Medulla oblongata (tissue), 1 donor: Measurements from ENCODE around the gene SENP1.
"Not testable (repeated sequence)": the region's sequence is repeated elsewhere in the genome, so short reads cannot be mapped to it uniquely, and the experiment has no call there.

Experiments used
- DNase-seq: peaks from one replicate; pipeline ENCODE4 v3.0.0-alpha.2; 2015; ENCODE audit errors: extremely low spot score

The SENP1 gene

DNA sequence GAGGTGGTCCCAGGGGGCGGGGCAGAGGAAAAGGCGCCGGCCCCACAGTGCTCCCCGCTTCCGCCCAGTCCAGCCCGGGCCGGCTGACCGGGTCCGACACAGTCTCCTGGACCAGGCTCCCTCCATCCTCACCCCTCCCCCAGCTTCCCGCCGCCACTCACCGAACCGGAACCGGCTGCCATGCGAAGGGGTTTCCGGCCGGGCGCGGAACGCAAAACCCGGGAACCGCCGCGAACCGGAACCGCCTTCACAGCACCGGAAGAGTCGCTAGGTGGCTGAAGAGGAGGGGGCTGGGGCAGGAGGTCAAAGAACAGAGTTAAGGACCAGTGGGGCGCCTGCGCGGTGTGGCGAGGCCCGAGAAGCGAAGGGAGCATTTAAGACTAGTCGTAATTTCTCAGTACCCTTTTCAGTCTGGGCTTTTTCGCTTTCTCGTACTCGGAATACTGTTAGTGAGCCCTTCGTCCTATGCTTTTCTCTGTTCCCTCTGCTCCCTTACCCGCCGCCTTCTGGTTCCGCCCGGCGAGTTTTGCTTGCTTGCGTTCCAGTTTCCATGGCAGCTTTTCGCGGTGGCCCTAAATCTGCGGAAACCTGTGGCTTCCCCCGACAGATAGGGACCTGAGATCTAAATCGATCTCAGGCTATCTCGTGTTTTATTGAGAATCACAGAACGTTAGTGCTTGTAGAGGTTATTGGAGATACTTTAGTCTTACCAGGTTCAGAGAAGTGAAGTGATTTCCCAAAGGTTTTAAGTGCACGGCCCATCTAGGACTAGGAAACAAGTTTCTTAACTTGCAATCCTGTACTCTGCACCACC lies at the start of gene SENP1:
Gene SENP1, minus strand, starts transcription at position 213 of the 814 bp plus-strand sequence. CDS start 4,607 bp downstream, outside the sequence.
- DNase-seq: peak; percentile 89

DNA sequence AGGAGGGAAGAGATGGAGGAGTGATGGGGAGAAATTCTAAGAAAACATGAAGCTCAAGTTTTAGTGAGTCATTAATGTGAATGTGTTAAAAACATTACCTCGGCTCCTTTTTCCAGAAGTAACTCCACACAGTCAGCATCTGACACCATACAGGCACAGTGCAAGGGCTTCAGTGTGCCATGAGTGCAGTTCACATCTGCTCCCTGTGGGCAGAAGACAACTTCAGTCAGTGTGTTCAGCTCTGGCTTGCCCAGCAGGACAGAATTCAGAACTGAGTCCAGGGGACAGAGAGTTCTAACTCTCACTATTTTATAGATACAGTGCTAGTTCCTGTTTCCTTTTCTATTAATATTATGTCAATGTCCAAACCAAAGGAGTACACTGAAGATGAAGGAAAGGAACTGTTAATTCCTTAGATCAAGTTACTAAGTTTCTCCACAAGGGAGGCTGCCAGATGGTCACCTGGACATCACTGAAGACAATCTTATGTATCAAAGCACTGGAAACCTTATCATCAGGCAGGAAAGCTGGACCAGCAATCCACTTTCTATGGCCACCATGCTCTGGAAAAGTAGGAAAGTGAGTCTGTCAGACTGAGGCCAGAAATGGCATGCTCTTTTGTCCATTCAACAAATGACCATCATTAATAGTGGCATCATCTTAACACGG lies 45.4 kb upstream of the SENP1 start:
- DNase-seq: no peak

DNA sequence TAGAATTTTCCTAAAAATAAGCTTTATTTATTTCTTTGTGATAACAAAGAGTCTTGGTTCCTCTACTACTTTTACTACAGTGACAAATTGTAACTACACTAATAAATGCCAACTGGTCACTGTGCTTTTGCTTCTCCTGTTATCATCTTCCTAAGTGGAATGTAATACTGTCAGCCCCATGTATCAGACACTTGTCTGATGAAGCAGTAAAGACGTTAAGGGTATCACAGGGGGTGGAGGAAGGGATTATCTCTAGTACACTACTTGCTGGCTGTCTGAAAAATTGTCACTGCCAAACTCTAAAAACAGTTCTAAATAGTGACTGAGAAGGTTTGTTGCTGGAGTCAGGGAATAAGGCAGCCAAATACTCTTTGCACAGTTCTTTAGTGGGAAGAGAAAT lies 40.1 kb upstream of the SENP1 start:
- no peak for DNase-seq

DNA sequence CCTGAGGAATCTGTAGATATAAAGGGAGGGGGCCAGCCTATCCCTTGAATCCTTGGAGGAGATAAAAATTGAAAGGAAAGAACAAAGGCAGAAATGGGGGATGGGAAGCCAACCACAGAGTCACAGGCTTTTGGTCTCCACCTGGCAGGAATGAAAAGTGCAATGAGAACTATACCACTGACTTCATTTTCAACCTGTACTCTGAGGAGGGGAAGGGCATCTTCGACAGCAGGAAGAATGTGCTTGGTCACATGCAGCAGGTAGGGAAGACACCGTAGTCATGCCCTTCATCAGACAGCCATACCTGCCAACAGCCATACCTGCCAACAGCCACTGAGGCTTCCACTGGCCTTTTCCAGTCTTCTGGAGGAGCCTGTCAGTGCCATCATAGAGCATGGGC lies 38.0 kb upstream of the SENP1 start:
- DNase-seq: no peak

DNA sequence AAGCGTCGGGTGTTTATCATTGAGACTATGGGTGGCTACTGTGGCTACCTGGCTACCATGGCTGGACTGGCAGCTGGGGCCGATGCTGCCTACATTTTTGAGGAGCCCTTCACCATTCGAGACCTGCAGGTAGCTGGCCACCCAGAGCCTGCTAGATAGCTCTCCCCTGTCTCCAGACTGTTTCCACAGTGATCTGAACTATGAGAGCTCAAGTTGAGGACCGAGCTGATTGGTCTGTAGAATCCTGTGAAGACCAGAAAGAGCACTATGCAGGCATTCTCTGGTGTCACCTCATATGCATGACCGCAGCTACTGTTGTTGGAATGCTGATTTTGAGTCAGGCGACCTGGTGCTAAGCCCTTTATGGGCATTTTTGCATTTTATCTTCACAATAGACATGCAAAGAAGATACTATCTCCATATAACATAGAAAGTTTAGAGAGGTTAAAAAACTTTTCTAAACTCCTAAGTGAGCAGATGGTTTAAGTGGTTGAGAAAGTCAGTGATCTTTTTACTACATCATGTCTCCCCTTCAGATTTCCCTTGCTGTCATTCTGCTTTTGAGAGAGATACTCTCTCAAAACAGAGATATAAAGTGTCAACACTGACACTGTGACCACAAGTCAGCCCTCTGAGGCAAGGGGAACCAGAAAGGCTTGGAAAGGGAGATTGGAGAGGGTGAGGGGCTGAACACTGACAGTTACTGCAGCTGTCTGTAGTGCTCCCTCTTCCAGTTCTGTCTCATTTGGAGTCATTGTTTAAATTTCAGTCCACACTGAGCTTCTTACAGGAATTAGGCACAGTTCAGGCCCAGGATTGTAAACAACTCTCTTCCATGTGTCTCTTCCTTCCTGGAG lies 37.2 kb upstream of the SENP1 start:
- no peak for DNase-seq

DNA sequence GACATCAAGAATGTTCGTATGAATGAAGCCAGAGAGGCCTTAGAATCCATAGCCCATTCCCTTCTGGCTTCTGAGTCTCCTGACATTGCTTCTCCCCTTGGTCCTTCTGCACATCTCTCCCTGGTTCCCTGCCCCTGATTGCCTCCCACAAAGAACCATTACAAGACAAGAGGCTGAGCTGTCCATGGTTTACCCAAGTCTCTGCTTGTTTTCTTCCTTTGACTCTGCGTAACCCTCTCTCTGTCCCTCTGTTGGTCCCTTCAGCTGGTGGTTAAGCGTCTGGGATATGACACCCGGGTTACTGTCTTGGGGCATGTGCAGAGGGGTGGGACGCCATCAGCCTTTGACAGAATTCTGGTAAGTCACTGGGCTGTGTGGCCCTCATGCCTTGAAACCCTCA lies 29.1 kb upstream of the SENP1 start:
- DNase-seq: no peak

DNA sequence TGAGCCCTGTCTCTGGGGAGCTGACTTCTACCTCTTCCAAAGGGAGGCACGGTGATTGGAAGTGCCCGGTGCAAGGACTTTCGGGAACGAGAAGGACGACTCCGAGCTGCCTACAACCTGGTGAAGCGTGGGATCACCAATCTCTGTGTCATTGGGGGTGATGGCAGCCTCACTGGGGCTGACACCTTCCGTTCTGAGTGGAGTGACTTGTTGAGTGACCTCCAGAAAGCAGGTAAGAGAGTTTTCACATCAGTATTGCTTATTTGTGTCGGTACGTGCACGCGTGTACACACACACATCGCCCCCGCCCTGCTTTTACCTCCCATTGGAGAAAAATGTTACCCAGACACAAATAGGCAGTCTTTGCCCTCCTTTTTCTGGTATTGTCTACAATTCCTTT lies 26.9 kb upstream of the SENP1 start:
- no peak for DNase-seq

DNA sequence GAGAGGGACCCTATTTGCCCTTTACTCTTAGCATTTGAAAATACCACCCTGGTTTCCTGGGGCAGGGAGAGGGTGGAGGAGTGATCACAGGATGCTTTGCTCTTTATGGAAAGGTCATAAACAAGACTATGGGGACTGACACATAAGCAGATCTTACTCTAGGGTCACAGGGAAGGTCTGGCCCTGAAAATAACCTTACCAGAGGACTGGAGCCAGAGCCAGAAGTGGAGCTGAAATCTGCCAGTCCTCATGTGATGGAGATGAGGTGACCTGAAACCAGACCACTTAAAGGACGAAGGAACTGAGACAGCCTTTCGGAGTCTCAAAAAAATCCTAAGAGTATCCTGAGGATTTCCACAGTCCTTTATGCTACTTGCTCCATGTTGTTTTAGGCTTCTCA lies 25.6 kb upstream of the SENP1 start:
- no peak for DNase-seq

DNA sequence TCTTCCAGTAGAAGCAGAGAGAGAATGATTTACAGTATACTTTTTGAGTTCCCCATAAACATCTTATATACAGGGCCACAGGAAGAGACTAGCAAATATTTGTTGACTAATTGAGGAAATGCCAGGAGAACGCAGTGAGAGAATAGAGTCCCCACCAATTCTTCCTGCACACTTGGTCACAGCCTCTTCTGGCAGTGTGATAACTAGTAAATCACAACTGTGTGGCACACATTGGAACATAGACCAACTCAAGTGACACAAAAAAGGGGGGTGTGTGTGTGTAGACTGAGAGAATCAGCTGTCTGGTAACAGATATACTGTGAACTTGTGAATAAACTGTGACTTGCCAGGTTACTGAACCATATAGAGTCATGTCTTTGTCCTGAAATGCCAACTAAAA lies 23.5 kb upstream of the SENP1 start:
- DNase-seq: no peak

DNA sequence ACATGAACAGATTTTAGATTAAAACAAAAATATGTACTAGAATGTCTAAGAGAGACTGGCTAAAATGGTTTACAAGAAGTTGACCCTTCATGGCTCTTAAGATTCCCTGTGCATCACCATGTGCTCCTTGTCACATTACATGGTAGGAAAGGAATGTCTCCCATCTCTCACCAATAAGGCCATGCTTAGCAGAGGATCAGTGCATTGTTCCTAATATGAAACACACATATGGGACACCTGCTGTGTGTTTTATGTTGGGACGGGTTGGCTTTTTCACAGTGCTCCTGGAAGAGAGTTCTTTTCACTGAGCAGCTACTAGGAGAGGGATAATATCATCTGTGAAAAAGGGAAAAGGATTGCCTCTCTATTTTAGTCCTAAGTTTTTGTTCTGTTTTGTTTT lies 22.9 kb upstream of the SENP1 start:
- DNase-seq: no peak

DNA sequence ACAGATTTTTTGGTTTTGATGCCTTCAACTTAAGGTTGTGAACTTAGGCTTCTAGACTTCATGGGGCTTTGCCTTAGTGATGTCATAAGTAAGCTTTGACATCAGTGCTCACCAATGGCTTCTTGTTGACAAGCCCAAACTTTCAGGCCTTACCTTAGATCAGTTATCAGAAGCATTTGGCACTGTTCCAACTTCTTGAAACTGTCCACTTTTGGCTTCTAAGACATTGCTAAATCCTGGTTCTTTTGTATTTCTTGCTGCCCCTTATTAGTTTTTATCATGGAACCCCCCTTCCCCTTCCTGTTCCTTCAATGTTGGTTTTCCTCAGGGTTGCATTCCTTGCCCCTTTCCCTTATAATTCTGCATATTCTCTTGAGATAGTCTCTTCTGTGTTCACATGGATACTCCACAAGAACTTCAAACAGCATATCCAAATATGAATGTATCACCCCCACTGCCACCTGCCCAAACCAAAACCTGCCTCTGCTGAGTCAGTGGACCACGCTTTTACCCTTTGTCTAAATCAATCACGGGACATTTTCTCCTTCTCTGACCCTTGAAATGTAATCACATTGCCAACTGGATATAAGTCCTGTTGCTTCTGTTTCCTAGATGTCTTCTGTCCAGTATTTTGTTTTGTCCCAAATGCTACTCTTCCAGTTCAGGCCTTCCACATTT lies 21.2 kb upstream of the SENP1 start:
- DNase-seq: no peak

DNA sequence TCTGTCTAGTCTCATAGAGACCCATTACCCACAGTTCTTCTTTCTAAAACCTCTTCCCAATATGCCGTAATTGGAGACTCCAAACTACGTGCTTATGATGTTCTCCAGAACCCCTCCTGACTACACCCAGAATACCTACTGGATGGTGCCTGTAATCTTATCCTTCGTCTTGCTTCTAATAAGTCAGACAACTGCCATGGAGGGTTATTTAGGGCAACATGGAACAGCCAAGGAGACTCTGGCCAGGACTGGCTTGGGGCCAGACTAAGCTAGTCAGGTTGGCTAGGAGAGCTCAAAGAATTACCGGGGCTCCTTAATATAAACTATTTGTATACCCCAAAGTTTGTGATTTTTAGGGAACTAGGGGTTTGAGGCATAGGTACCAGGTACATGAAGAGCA lies 20.1 kb upstream of the SENP1 start:
- DNase-seq: no peak

DNA sequence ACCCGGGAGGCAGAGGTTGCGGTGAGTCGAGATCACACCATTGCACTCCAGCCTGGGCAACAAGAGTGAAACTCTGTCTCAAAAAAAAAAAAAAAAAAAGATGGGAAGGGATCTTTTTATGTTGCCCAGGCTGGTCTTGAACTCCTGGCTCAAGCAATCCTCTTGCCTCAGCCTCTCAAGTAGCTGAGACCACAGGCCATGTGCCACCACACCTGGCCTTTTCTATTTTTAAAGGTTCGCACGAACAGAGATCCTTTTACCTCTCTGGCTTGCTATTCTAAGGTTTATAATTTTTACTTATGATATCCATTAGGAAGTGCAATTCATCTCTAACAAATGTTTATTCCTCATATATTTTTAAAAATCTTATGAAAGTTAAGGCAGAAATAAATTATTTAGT lies 19.7 kb upstream of the SENP1 start:
- not testable (repeated sequence) for DNase-seq

DNA sequence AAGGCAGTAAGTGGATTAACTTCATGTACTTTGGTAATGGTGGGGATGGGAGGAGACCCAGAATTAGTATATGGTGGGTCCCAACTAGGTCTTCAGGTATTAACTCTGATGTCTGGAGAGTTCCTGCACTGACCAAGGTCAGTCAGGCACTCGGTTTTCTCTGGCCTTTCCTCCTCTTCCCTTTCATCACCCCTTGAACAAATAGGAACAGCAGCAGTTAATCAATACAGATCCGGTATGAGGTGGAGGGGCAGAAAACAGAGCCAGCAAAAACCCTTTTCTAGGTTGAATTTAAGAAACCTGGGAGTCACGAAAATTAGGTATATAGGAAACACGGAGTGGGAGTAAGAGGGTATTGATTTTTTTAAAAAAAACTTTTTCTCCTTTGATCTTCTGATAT lies 17.3 kb upstream of the SENP1 start:
- no peak for DNase-seq

DNA sequence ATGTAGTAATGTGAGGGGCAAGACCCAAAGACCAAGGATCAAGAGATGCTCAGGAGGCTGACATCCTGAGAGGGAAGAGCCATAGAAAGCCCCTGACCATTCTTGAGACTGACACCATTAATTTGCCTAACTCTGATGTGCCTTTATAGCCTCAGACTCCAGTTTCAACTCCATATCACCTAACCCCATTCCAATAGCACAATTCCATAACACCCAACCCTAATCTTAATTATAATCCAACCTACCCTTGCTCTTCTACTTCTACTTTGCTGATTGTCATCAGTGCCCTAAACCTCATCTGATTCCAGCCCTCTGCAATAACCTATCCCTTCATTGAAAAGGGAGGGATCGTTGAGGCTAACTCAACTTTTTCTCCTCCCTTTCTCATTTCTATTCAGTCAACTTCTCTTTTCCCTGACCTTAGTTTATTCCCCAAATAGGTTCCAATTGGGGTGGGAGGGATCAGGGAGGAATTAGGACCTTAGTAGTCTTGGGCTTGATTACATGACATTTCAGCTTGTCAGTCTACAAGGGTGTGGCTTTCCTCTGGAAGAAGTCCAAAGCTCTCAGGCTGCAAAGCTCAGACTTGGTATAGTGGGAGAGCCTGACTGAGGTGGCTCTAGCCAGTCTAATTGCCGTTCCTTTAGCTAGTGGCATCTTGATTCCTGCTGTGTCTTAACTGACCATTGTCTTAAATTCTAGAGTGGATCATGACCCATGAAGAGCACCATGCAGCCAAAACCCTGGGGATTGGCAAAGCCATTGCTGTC lies 16.4 kb upstream of the SENP1 start:
- DNase-seq: no peak

DNA sequence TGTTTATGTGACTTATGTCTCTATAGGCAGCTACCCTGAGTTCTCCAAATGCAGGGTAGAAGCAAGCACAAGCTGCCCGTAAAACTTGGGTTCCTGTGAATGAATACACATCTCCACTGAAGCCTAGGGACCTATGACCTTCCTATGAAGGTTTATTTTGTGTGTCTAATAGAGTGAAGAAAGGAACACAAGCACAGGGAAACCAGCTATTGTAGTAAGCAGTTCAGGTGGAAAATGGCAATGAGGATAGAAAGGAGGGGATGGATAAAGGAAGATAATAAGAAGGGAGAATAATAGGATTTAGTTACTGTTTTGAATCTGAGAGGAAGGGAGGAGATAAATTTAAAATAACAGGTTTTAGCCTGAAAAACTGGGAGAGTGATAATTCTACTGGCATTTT lies 15.6 kb upstream of the SENP1 start:
- DNase-seq: no peak

DNA sequence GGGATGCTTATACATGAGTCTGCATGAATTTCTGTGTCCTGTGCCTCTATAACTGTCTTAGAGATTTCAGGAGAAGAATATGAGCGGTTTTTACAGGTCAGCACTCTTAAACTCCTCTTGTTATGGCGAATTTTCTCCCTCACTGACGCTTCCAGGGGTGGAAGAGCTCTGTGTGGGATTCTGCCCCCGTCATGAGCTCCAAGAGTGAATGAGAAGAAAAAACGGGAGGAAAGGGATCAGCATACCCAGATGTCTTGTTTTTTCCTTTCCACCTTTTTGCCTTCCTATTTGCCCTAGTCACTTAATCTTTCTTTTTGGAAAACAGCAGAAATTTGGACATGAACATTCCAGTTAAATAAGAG lies 13.9 kb upstream of the SENP1 start:
- DNase-seq: peak; percentile 30

DNA sequence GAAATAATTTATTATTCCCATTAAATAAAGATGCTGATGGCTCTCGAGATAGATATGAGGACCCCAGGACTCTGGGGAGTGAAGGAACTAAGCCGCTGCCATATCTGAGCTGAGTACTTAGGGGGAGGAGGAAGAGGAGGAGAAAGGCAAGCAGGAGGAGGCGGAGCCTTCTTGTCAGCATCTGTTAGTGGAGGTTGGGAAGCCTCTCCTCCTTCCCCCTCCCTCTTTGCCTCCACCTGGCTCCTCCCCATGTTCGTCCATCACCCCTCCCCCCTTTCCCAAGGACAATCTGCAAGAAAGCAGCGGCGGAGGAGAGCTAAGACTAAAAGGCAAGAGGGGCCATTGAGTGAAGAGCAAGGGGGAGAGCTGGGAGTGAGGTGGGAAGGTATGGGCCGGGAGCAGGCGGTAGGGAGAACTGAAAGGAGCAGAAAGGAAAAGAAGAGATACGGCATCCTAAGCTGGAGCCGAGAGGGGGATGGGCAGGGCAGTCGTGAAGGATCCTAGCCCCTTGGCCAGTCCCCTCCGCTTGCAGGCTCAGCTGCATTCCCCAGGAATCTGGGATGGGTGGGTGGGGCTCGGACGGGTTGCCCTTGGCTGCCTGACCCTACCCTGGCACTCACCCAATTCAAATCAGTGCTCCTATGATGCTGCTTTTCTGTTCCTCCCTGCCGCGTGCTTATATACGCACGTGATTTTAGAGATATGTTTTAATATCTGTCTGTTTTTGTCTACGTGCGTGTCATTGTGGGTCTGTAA lies 13.4 kb upstream of the SENP1 start, which contains the start of gene PFKM:
Gene PFKM, plus strand, starts transcription at position 287 of the 756 bp plus-strand sequence. CDS start 3,411 bp downstream, outside the sequence.
- peak; percentile 83 for DNase-seq

DNA sequence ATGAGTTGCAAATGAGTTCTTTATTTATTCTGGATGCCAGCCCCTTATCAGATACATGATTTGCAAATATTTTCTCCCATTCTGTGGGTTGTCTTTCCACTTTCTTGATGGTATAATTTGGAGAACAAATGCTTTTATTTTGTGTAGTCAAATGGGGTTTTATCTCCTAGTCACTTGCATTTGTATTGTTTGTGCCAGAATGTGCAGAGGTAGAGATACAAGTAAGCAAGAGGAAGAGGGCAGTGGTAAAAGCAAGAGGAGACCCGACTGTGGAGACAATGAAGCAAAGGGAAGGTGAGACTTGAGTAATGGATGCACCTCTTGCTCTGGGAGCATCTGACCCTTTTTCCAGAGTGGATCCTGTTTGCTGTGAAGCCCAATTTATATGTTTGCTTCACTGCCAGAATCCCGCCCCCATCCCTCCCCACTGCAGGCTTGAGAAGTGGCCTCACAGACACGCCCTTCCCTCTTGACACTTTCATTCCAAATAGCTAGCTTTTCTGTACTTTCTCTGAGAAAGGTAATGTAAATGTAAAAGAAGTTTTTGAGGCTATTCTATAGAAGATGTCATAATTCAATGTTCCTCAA lies 12.5 kb upstream of the SENP1 start:
- DNase-seq: no peak

DNA sequence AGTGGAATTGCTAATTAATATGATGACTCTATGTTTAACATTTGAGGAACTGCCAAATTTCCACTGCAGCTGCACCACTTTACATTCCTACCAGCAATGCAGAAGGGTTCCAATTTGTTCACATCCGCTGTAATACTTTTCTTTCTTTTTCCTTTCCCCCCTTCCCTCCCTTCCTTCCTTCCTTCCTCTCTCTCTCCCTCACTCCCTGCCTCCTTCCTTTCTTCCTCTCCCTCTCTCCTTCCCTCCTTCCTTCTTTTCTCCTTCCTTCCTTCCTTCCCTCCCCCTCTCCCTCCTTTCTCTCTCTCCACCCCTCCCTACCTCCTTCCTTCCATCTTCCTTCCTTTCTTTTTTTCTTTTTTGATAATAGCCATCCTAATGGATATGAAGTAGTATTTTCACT lies 10.1 kb upstream of the SENP1 start:
- DNase-seq: no peak
